ENCODE results near the gene MFAP4. TPM values are rescaled to one million over a fixed set of nuclear protein-coding genes. Genes with fewer than 3 reads are reported as not detected.

The MFAP4 gene
- not detected for total RNA-seq

- ChIA-PET POLR2A (no interaction called here), CTCF (interaction anchor here (0.7 to 3.1 kb wide), 2 partner anchors 10 to 24 kb away, joined by 3 to 14 read pairs; partner anchors contain the start of gene B9D1)
- peaks cover 5% of the 10 kb centered on the region for H3K4me1 Mint-ChIP-seq (ENCODE audit: low read depth)
- peaks cover 11% of the 10 kb centered on the region for H3K27me3 Mint-ChIP-seq (ENCODE audit: low read depth)
- no peak for ATAC-seq
- H3K4me3 Mint-ChIP-seq: no peak within 1 kb of the TSS
- no peak for DNase-seq
- peak within 1 kb of the TSS; percentile 30 for H3K27ac Mint-ChIP-seq
- no peaks in the 10 kb centered on the region for H3K9me3 Mint-ChIP-seq (ENCODE audit: insufficient read depth)
- peaks cover 15% of the 10 kb centered on the region for H3K36me3 Mint-ChIP-seq (ENCODE audit: low read depth)
These were observed at the start of gene MFAP4 for GRCh38 chr17:19386974-19387920. Gene MFAP4, minus strand, starts transcription at chr17:19387190. Its CDS starts 35 bp downstream, at chr17:19387155.

- CTCF ChIA-PET: interaction anchor here (1.2 to 2.8 kb wide), 4 partner anchors 10 to 332 kb away, joined by 3 to 12 read pairs (median 4); partner anchors contain the start of gene B9D1
These were observed 46.8 kb upstream of the MFAP4 start for GRCh38 chr17:19433727-19434340.

GRCh38 chr17:19433255-19433654 lies 46.3 kb upstream of the MFAP4 start:
- POLR2A ChIA-PET: no interaction called here
- Mint-ChIP-seq H3K27ac (no peak overlapping the region), H3K27me3 (ENCODE audit: low read depth) (peaks cover 15% of the 10 kb centered on the region), H3K36me3 (ENCODE audit: low read depth) (no peaks in the 10 kb centered on the region), H3K4me1 (ENCODE audit: low read depth) (no peaks in the 10 kb centered on the region), H3K4me3 (no peak overlapping the region), H3K9me3 (ENCODE audit: insufficient read depth) (no peaks in the 10 kb centered on the region)
- no peak for ATAC-seq
- CTCF ChIA-PET: interaction anchor here (1.0 to 2.8 kb wide), 5 partner anchors 10 to 333 kb away, joined by 3 to 12 read pairs (median 4); partner anchors contain the start of gene B9D1
- DNase-seq: no peak

More at GRCh38 chr17:19433727-19434340, 46.8 kb upstream of the MFAP4 start:
- no peak for ATAC-seq
- H3K36me3 Mint-ChIP-seq (ENCODE audit: low read depth): no peaks in the 10 kb centered on the region
- H3K4me3 Mint-ChIP-seq: no peak overlapping the region
- DNase-seq: no peak
- H3K27me3 Mint-ChIP-seq (ENCODE audit: low read depth): peaks cover 20% of the 10 kb centered on the region
- no peaks in the 10 kb centered on the region for H3K9me3 Mint-ChIP-seq (ENCODE audit: insufficient read depth)
- no peaks in the 10 kb centered on the region for H3K4me1 Mint-ChIP-seq (ENCODE audit: low read depth)
- H3K27ac Mint-ChIP-seq: no peak overlapping the region
- POLR2A ChIA-PET: no interaction called here

- ChIA-PET CTCF (no interaction called here), POLR2A (no interaction called here)
- Mint-ChIP-seq H3K9me3 (ENCODE audit: insufficient read depth) (no peaks in the 10 kb centered on the region), H3K4me1 (ENCODE audit: low read depth) (no peaks in the 10 kb centered on the region), H3K4me3 (no peak overlapping the region), H3K27ac (no peak overlapping the region), H3K36me3 (ENCODE audit: low read depth) (no peaks in the 10 kb centered on the region), H3K27me3 (ENCODE audit: low read depth) (peaks cover 12% of the 10 kb centered on the region)
- ATAC-seq: no peak
- no peak for DNase-seq
These were observed 44.7 kb upstream of the MFAP4 start for GRCh38 chr17:19431691-19432090.

- ATAC-seq: no peak
- no peak for DNase-seq
- peaks cover 18% of the 10 kb centered on the region for H3K27me3 Mint-ChIP-seq (ENCODE audit: low read depth)
- H3K27ac Mint-ChIP-seq: no peak overlapping the region
- ChIA-PET CTCF (no interaction called here), POLR2A (no interaction called here)
- H3K9me3 Mint-ChIP-seq (ENCODE audit: insufficient read depth): no peaks in the 10 kb centered on the region
- no peak overlapping the region for H3K4me3 Mint-ChIP-seq
- no peaks in the 10 kb centered on the region for H3K36me3 Mint-ChIP-seq (ENCODE audit: low read depth)
- no peaks in the 10 kb centered on the region for H3K4me1 Mint-ChIP-seq (ENCODE audit: low read depth)
These were observed 39.6 kb upstream of the MFAP4 start for GRCh38 chr17:19426631-19427030.

- Mint-ChIP-seq H3K4me1 (ENCODE audit: low read depth) (no peaks in the 10 kb centered on the region), H3K9me3 (ENCODE audit: insufficient read depth) (no peaks in the 10 kb centered on the region), H3K27me3 (ENCODE audit: low read depth) (peaks cover 20% of the 10 kb centered on the region), H3K4me3 (no peak overlapping the region), H3K27ac (no peak overlapping the region), H3K36me3 (ENCODE audit: low read depth) (no peaks in the 10 kb centered on the region)
- ATAC-seq: no peak
- ChIA-PET CTCF (interaction anchor here (1.0 to 2.9 kb wide), 2 partner anchors 11 to 62 kb away, joined by 3 to 11 read pairs; partner anchors contain the start of gene B9D1), POLR2A (interaction anchor here (0.6 kb wide), 1 partner anchor 34 kb away, joined by 4 read pairs; no protein-coding TSS in a partner anchor)
- DNase-seq: no peak
These were observed 38.2 kb upstream of the MFAP4 start for GRCh38 chr17:19424934-19425868.

- ChIA-PET POLR2A (no interaction called here), CTCF (no interaction called here)
- H3K9me3 Mint-ChIP-seq (ENCODE audit: insufficient read depth): no peaks in the 10 kb centered on the region
- H3K27ac Mint-ChIP-seq: no peak overlapping the region
- DNase-seq (no peak), ATAC-seq (no peak)
- H3K36me3 Mint-ChIP-seq (ENCODE audit: low read depth): no peaks in the 10 kb centered on the region
- peaks cover 4% of the 10 kb centered on the region for H3K4me1 Mint-ChIP-seq (ENCODE audit: low read depth)
- peaks cover 16% of the 10 kb centered on the region for H3K27me3 Mint-ChIP-seq (ENCODE audit: low read depth)
- no peak overlapping the region for H3K4me3 Mint-ChIP-seq
These were observed 34.9 kb upstream of the MFAP4 start for GRCh38 chr17:19421926-19422325.

GRCh38 chr17:19421219-19421618 lies 34.2 kb upstream of the MFAP4 start:
- Mint-ChIP-seq H3K4me1 (ENCODE audit: low read depth) (peaks cover 4% of the 10 kb centered on the region), H3K27ac (no peak overlapping the region), H3K27me3 (ENCODE audit: low read depth) (peaks cover 16% of the 10 kb centered on the region), H3K9me3 (ENCODE audit: insufficient read depth) (no peaks in the 10 kb centered on the region), H3K4me3 (no peak overlapping the region), H3K36me3 (ENCODE audit: low read depth) (no peaks in the 10 kb centered on the region)
- ChIA-PET POLR2A (no interaction called here), CTCF (no interaction called here)
- ATAC-seq: no peak
- no peak for DNase-seq

- no peaks in the 10 kb centered on the region for H3K36me3 Mint-ChIP-seq (ENCODE audit: low read depth)
- no peak overlapping the region for H3K27ac Mint-ChIP-seq
- H3K27me3 Mint-ChIP-seq (ENCODE audit: low read depth): peaks cover 6% of the 10 kb centered on the region
- CTCF ChIA-PET: interaction anchor here (1.0 to 1.5 kb wide), 2 partner anchors 14 to 55 kb away, joined by 3 to 5 read pairs; partner anchors contain the start of gene B9D1
- no peak overlapping the region for H3K4me3 Mint-ChIP-seq
- ATAC-seq: no peak
- no peaks in the 10 kb centered on the region for H3K9me3 Mint-ChIP-seq (ENCODE audit: insufficient read depth)
- POLR2A ChIA-PET: no interaction called here
- DNase-seq: peak; percentile 27
- H3K4me1 Mint-ChIP-seq (ENCODE audit: low read depth): peaks cover 4% of the 10 kb centered on the region
These were observed 31.4 kb upstream of the MFAP4 start for GRCh38 chr17:19418251-19418992.

GRCh38 chr17:19417611-19418010 lies 30.6 kb upstream of the MFAP4 start:
- no peaks in the 10 kb centered on the region for H3K9me3 Mint-ChIP-seq (ENCODE audit: insufficient read depth)
- ATAC-seq: no peak
- no peak overlapping the region for H3K4me3 Mint-ChIP-seq
- H3K27ac Mint-ChIP-seq: no peak overlapping the region
- peaks cover 3% of the 10 kb centered on the region for H3K27me3 Mint-ChIP-seq (ENCODE audit: low read depth)
- H3K36me3 Mint-ChIP-seq (ENCODE audit: low read depth): no peaks in the 10 kb centered on the region
- ChIA-PET CTCF (interaction anchor here (1.0 to 1.5 kb wide), 2 partner anchors 15 to 55 kb away, joined by 3 to 5 read pairs; partner anchors contain the start of gene B9D1), POLR2A (no interaction called here)
- H3K4me1 Mint-ChIP-seq (ENCODE audit: low read depth): peaks cover 4% of the 10 kb centered on the region
- DNase-seq: no peak
